ENCODE measurements around the gene PITPNC1. TPM values are rescaled to one million over a fixed set of nuclear protein-coding genes. Genes with fewer than 3 reads are reported as not detected.

The PITPNC1 gene
- total and polyA plus RNA-seq, 2 donors (not counting 1 experiment from before 2014, with no cell fraction given), result 4.7 to 26.1 TPM

GRCh38 chr17:67605256-67605912, 228.3 kb downstream of the PITPNC1 start:
- 100% methylated on average over 12 of the region's 17 CpGs for WGBS (ENCODE audit: insufficient coverage)
- H3K27me3 Mint-ChIP-seq, result no peaks in the 10 kb centered on the region
- ChIA-PET POLR2A (no interaction called here), CTCF (interaction anchor here (1.0 to 3.1 kb wide), 2 partner anchors 45 to 146 kb away, joined by 3 to 10 read pairs; no protein-coding TSS in a partner anchor)
- no peak overlapping the region for H3K4me2 ChIP-seq (replicated peaks; ENCODE audit: low read depth, low read length, poor library complexity, severe bottlenecking)
- no peak for ATAC-seq (ENCODE audit: low read depth)
- no peaks in the 10 kb centered on the region for H3K9me3 Mint-ChIP-seq (ENCODE audit: insufficient read depth)
- no peaks in the 10 kb centered on the region for H3K79me2 ChIP-seq (ENCODE audit: control insufficient read depth, insufficient read depth, low read length)
- intact Hi-C loops (cut with micrococcal nuclease), result no loop called here
- H3K36me3 ChIP-seq (replicated peaks in 1 of 2; ENCODE audit: control extremely low read depth in 1 of 2, control insufficient read depth in 1 of 2, extremely low read depth in 1 of 2, insufficient read depth in 2 of 2, low read length in 1 of 2), result no peaks in the 10 kb centered on the region
- H3K9ac ChIP-seq (ENCODE audit: low read length), result no peak overlapping the region
- H3K27me3 ChIP-seq (replicated peaks in 1 of 4; ENCODE audit: control extremely low read depth in 1 of 4, control insufficient read depth in 3 of 4, insufficient read depth in 4 of 4, low read length in 3 of 4), result no peaks in the 10 kb centered on the region
- no peaks in the 10 kb centered on the region for H3K4me1 ChIP-seq (ENCODE audit: control insufficient read depth in 2 of 2, insufficient read depth in 2 of 2, low read length in 2 of 2)
- H3K4me3 ChIP-seq (ENCODE audit: control extremely low read depth in 1 of 5, extremely low read depth in 1 of 5, insufficient read depth in 1 of 5, low read depth in 2 of 5, low read length in 4 of 5), result no peak overlapping the region
- no peak for DNase-seq
- no peak for TF ChIP-seq EZH2 (IDR thresholded peaks at IDR 0.05; ENCODE audit: borderline replicate concordance, insufficient read depth, low read depth, low read length, poor library complexity, severe bottlenecking)
- no peak for TF ChIP-seq CTCF (IDR thresholded peaks at IDR 0.05)
- no peaks in the 10 kb centered on the region for H3K9me3 ChIP-seq (ENCODE audit: control extremely low read depth in 1 of 3, control insufficient read depth in 2 of 3, insufficient read depth in 1 of 3, low read length in 2 of 3)
- H4K20me1 ChIP-seq (ENCODE audit: control insufficient read depth, insufficient read depth, low read length, poor library complexity, severe bottlenecking), result no peaks in the 10 kb centered on the region
- H2AFZ ChIP-seq (ENCODE audit: insufficient read depth, low read depth, low read length, poor library complexity, severe bottlenecking), result no peak overlapping the region
- H3K27ac Mint-ChIP-seq, result no peak overlapping the region
- H3K4me1 Mint-ChIP-seq, result peaks cover 2% of the 10 kb centered on the region
- H3K27ac ChIP-seq (ENCODE audit: low read length in 2 of 2), result no peak overlapping the region
- H3K4me3 Mint-ChIP-seq, result no peak overlapping the region

DNA sequence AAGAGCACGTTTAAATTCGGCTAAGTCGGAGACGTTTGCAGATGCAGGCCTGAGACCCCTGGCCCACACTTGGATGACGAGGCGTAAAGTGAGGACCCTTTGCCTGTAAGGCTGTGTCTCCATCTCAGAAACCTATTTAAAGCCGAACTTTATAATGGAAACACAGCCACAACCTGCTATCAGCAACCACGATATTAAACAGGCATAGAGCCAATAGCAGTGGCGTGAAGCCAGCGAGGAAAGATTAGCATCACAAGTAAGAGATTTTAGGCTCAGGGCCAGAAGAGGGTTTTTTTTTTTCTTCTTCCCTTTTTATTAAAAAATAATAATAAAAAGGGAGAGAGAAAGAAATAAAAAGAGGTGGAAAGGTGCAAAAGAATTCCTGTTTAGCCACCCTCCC, 229.4 kb downstream of the PITPNC1 start:
- Mint-ChIP-seq H3K27ac (no peak overlapping the region), H3K9me3 (ENCODE audit: insufficient read depth) (no peaks in the 10 kb centered on the region), H3K27me3 (no peaks in the 10 kb centered on the region), H3K4me1 (peaks cover 2% of the 10 kb centered on the region), H3K4me3 (no peak overlapping the region)
- H3K9ac ChIP-seq (ENCODE audit: low read length), result no peak overlapping the region
- H4K20me1 ChIP-seq (ENCODE audit: control insufficient read depth, insufficient read depth, low read length, poor library complexity, severe bottlenecking), result no peaks in the 10 kb centered on the region
- H3K79me2 ChIP-seq (ENCODE audit: control insufficient read depth, insufficient read depth, low read length), result no peaks in the 10 kb centered on the region
- no peak overlapping the region for H3K27ac ChIP-seq (ENCODE audit: low read length in 2 of 2)
- no peak for ATAC-seq (ENCODE audit: low read depth)
- WGBS (ENCODE audit: insufficient coverage), result 77% methylated on average over 6 of the region's 10 CpGs
- intact Hi-C loops (cut with micrococcal nuclease), result no loop called here
- POLR2A ChIA-PET, result no interaction called here
- no peaks in the 10 kb centered on the region for H3K9me3 ChIP-seq (ENCODE audit: control extremely low read depth in 1 of 3, control insufficient read depth in 2 of 3, insufficient read depth in 1 of 3, low read length in 2 of 3)
- H2AFZ ChIP-seq (ENCODE audit: insufficient read depth, low read depth, low read length, poor library complexity, severe bottlenecking), result no peak overlapping the region
- H3K36me3 ChIP-seq (replicated peaks in 1 of 2; ENCODE audit: control extremely low read depth in 1 of 2, control insufficient read depth in 1 of 2, extremely low read depth in 1 of 2, insufficient read depth in 2 of 2, low read length in 1 of 2), result no peaks in the 10 kb centered on the region
- TF ChIP-seq CTCF (IDR thresholded peaks at IDR 0.05) (no peak), EZH2 (IDR thresholded peaks at IDR 0.05; ENCODE audit: borderline replicate concordance, insufficient read depth, low read depth, low read length, poor library complexity, severe bottlenecking) (no peak)
- H3K4me2 ChIP-seq (replicated peaks; ENCODE audit: low read depth, low read length, poor library complexity, severe bottlenecking), result no peak overlapping the region
- CTCF ChIA-PET, result no interaction called here
- H3K27me3 ChIP-seq (replicated peaks in 1 of 4; ENCODE audit: control extremely low read depth in 1 of 4, control insufficient read depth in 3 of 4, insufficient read depth in 4 of 4, low read length in 3 of 4), result no peaks in the 10 kb centered on the region
- H3K4me1 ChIP-seq (ENCODE audit: control insufficient read depth in 2 of 2, insufficient read depth in 2 of 2, low read length in 2 of 2), result no peaks in the 10 kb centered on the region
- no peak for DNase-seq
- H3K4me3 ChIP-seq (ENCODE audit: control extremely low read depth in 1 of 5, extremely low read depth in 1 of 5, insufficient read depth in 1 of 5, low read depth in 2 of 5, low read length in 4 of 5), result no peak overlapping the region
